WTC11 (cell line): ENCODE measurements around the gene DNASE1L3.

ENCODE experiments used
- CTCF ChIP-seq: fragments of 200-600 bp; IDR thresholded peaks from 2 replicates; pipeline ENCODE4 v1.8.0; 2022; ENCODE audit warnings: antibody characterized with exemption
- FOXK1 ChIP-seq: sonication (generic); formaldehyde crosslinking; IDR thresholded peaks from 2 replicates; pipeline ENCODE4 v1.8.0; 2022; ENCODE audit warnings: mild to moderate bottlenecking, moderate library complexity, missing genetic modification reagents
- MAX ChIP-seq: sonication (generic); formaldehyde crosslinking; IDR thresholded peaks from 2 replicates; pipeline ENCODE4 v1.8.0; 2022; ENCODE audit warnings: mild to moderate bottlenecking, missing genetic modification reagents
- MYBL2 ChIP-seq: sonication (generic); formaldehyde crosslinking; IDR thresholded peaks from 2 replicates; pipeline ENCODE4 v1.8.1; 2023; ENCODE audit warnings: mild to moderate bottlenecking, moderate library complexity, missing genetic modification reagents
- NR1H2 ChIP-seq: sonication (generic); formaldehyde crosslinking; IDR thresholded peaks from 2 replicates; pipeline ENCODE4 v1.9.0; 2021; ENCODE audit warnings: mild to moderate bottlenecking, moderate library complexity, missing genetic modification reagents
- NR2C2 ChIP-seq: sonication (generic); formaldehyde crosslinking; IDR thresholded peaks from 2 replicates; pipeline ENCODE4 v1.8.0; 2022; ENCODE audit warnings: mild to moderate bottlenecking, missing genetic modification reagents
- PRRX2 ChIP-seq: fragments of 250-450 bp; sonication (Bioruptor Pico); IDR thresholded peaks from 2 replicates; pipeline ENCODE4 v1.8.0; 2021; ENCODE audit warnings: mild to moderate bottlenecking
- STAT6 ChIP-seq: sonication (generic); formaldehyde crosslinking; conservative IDR thresholded peaks from 2 replicates; pipeline ENCODE4 v1.8.1; 2023; ENCODE audit warnings: mild to moderate bottlenecking, low read depth, missing genetic modification reagents, moderate library complexity
- TEAD1 ChIP-seq: sonication (generic); formaldehyde crosslinking; IDR thresholded peaks from 2 replicates; pipeline ENCODE4 v1.8.0; 2022; ENCODE audit warnings: mild to moderate bottlenecking, missing genetic modification reagents
- USF1 ChIP-seq: sonication (generic); formaldehyde crosslinking; IDR thresholded peaks from 2 replicates; pipeline ENCODE4 v1.8.0; 2022; ENCODE audit warnings: mild to moderate bottlenecking, missing genetic modification reagents
- ZNF317 ChIP-seq: sonication (generic); formaldehyde crosslinking; IDR thresholded peaks from 2 replicates; pipeline ENCODE4 v1.8.1; 2023; ENCODE audit warnings: low read depth, mild to moderate bottlenecking, moderate library complexity, missing genetic modification reagents, borderline replicate concordance
- ZNF396 ChIP-seq: fragments of 250-450 bp; sonication (Bioruptor Pico); IDR thresholded peaks from 2 replicates; pipeline ENCODE4 v1.8.0; 2021; ENCODE audit warnings: mild to moderate bottlenecking, moderate library complexity, borderline replicate concordance
- TF ChIP-seq, protein P1 (sequence below): sonication (generic); formaldehyde crosslinking; IDR thresholded peaks from 2 replicates; pipeline ENCODE4 v1.8.1; 2023; ENCODE audit warnings: mild to moderate bottlenecking, missing genetic modification reagents, borderline replicate concordance

DNA sequence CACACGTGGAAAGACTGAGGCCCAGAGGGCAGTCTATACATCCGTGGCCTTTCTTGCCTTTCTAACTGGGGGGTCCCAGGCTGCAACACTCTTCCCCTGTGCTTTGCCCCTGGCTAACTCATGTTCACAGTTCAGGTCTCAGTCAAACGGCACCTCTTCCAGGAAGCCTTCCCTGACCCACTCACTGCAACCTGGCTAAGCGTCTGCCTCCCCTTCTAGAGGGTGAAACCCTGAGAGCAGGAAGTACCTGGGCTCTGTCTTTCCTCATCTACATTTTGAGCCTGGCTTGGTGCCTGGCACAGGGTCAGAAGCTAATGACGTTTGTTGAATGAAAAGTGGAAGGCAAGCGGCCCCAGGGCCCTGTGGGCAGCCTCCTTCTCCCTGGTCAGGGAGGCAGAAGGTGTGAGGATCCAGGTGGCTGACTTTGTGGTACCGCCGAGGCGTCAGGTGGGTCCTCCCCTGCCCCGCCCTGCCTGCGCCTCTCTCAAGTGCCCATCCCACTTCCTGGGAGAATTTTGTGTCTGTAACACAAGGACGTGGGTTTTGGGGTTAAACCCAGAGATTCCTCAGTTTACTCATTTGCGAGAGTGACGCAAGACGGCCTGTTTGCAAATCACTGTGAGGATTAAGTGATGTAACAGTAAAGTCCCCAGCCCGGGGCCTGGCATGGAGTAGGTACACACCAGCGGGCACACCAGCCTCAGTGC lies 32.1 kb downstream of the DNASE1L3 start:
- TF ChIP-seq NR1H2 (CRISPR knock-in tag) (no peak), CTCF (no peak), NR2C2 (CRISPR knock-in tag) (no peak), MYBL2 (CRISPR knock-in tag) (no peak), PRRX2 (CRISPR knock-in tag) (no peak), ZNF317 (no peak), FOXK1 (CRISPR knock-in tag) (no peak), STAT6 (CRISPR knock-in tag) (no peak), USF1 (CRISPR knock-in tag) (no peak), TEAD1 (no peak), MAX (no peak), ZNF396 (CRISPR knock-in tag) (no peak)
- TF ChIP-seq, protein P1, sequence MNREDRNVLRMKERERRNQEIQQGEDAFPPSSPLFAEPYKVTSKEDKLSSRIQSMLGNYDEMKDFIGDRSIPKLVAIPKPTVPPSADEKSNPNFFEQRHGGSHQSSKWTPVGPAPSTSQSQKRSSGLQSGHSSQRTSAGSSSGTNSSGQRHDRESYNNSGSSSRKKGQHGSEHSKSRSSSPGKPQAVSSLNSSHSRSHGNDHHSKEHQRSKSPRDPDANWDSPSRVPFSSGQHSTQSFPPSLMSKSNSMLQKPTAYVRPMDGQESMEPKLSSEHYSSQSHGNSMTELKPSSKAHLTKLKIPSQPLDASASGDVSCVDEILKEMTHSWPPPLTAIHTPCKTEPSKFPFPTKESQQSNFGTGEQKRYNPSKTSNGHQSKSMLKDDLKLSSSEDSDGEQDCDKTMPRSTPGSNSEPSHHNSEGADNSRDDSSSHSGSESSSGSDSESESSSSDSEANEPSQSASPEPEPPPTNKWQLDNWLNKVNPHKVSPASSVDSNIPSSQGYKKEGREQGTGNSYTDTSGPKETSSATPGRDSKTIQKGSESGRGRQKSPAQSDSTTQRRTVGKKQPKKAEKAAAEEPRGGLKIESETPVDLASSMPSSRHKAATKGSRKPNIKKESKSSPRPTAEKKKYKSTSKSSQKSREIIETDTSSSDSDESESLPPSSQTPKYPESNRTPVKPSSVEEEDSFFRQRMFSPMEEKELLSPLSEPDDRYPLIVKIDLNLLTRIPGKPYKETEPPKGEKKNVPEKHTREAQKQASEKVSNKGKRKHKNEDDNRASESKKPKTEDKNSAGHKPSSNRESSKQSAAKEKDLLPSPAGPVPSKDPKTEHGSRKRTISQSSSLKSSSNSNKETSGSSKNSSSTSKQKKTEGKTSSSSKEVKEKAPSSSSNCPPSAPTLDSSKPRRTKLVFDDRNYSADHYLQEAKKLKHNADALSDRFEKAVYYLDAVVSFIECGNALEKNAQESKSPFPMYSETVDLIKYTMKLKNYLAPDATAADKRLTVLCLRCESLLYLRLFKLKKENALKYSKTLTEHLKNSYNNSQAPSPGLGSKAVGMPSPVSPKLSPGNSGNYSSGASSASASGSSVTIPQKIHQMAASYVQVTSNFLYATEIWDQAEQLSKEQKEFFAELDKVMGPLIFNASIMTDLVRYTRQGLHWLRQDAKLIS (CRISPR knock-in tag) = no peak
